H1 (cell line): Measurements from ENCODE around the gene NAP1L1. TPM values are rescaled to one million over a fixed set of nuclear protein-coding genes. Genes with fewer than 3 reads are reported as not detected.

Experiments used
- CHD7 ChIP-seq: fragments of 300-600 bp; sonication (generic); IDR thresholded peaks from 2 replicates; pipeline ENCODE4 v1.7.1; 2012; ENCODE audit warnings: low read length, moderate library complexity, mild to moderate bottlenecking, inconsistent platforms; ENCODE audit not compliant: insufficient replicate concordance
- FOSL1 ChIP-seq: IDR thresholded peaks from 2 replicates; pipeline ENCODE4 v1.6.1; 2011; ENCODE audit warnings: mild to moderate bottlenecking, low read depth, low read length, moderate library complexity; ENCODE audit not compliant: insufficient read depth
- SP2 ChIP-seq: IDR thresholded peaks from 2 replicates; pipeline ENCODE4 v1.6.1; 2012; ENCODE audit warnings: mild to moderate bottlenecking, low read length, inconsistent platforms
- TAF1 ChIP-seq: IDR thresholded peaks from 2 replicates; pipeline ENCODE4 v1.6.1; 2011; ENCODE audit warnings: mild to moderate bottlenecking, low read depth, low read length
- polyA plus RNA-seq, 7 experiments: library from polyadenylated mRNA; depleted of rRNA in 3 of 7; stranded (reverse) in 5 of 7; unstranded in 2 of 7; fragments of >200 nt in 5 of 7; fragments of 200-250 nt in 2 of 7; gene quantifications; 1 replicate in 5 of 7; 2 replicates in 1 of 7; 4 replicates in 1 of 7; pipeline versions ENCODE4 v1.2.1 to v1.2.3, GENCODE V29; 2011 to 2013; ENCODE audit warnings: missing spikeins in 2 of 7, mixed read lengths in 2 of 7
- total RNA-seq: library from RNA; stranded (reverse); fragmentation: NEBNext Ultra II Directional; extraction: Animal tissue kit (Norgen Biotek cat#: 25700); gene quantifications from 2 replicates; pipeline ENCODE4 v1.2.1, GENCODE V29; 2021

NAP1L1 gene
- total and polyA plus RNA-seq, 2 of the 8 experiments (the other 6 are each of a cell fraction or from before 2014, with no cell fraction given) = 202 to 1,159 TPM

DNA sequence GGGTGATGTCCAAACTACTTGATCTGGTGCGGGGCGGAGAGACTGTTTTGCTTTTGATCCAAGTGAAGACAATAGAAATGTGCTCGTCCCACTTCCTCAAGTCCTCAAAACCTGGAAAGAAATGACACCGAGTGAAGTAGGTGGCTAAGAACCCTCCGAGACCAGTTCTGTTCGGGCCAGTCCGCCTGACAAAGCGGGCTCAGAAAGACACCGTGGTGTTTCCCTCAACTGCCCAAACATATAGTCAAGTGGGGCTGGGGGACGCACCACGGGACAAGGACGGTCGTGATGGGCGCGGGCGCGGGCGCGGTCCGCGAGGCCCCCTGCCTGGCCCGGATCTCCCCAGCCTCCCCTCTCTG lies 54.5 kb downstream of the NAP1L1 start (continued):
- TF ChIP-seq CHD7 (no peak), SP2 (no peak), TAF1 (0 out of 2 replicates have a peak, but pooled peaks have one; percentile 45), FOSL1 (no peak)
